KMS-11 (cell line): ENCODE results near the gene HSDL1.

Source experiments
- H2AFZ ChIP-seq: fragments of 200-600 bp; sonication (generic); 2 replicates; pipeline ENCODE4 v1.6.1; 2016; ENCODE audit warnings: antibody characterized with exemption, mixed run types, low read depth
- H3K27ac ChIP-seq: fragments of 200-600 bp; sonication (generic); 2 replicates; pipeline ENCODE4 v1.6.1; 2016; ENCODE audit warnings: mild to moderate bottlenecking, mixed run types
- H3K27me3 ChIP-seq: fragments of 200-600 bp; sonication (generic); 2 replicates; pipeline ENCODE4 v1.6.1; 2017; ENCODE audit warnings: mild to moderate bottlenecking, low read depth, mixed run types, moderate library complexity; ENCODE audit not compliant: insufficient read depth
- H3K36me3 ChIP-seq: fragments of 200-600 bp; sonication (generic); 2 replicates; pipeline ENCODE4 v1.6.1; 2017; ENCODE audit warnings: mild to moderate bottlenecking, mixed run types; ENCODE audit not compliant: insufficient read depth
- H3K4me1 ChIP-seq: fragments of 200-600 bp; sonication (generic); 2 replicates; pipeline ENCODE4 v1.6.1; 2016; ENCODE audit warnings: mild to moderate bottlenecking, low read depth, mixed run types; ENCODE audit not compliant: poor library complexity, severe bottlenecking
- H3K4me2 ChIP-seq: fragments of 200-600 bp; sonication (generic); 2 replicates; pipeline ENCODE4 v1.7.0; 2016; ENCODE audit warnings: mild to moderate bottlenecking, mixed run types
- H3K4me3 ChIP-seq: fragments of 200-600 bp; sonication (generic); IDR thresholded peaks from 2 replicates; pipeline ENCODE4 v1.6.1; 2017; ENCODE audit warnings: low read depth, low read length, mixed read lengths; ENCODE audit not compliant: insufficient read depth
- H3K79me2 ChIP-seq: fragments of 200-600 bp; sonication (generic); 2 replicates; pipeline ENCODE4 v1.6.1; 2016; ENCODE audit warnings: low read depth, mixed run types; ENCODE audit not compliant: insufficient read depth
- H3K9ac ChIP-seq: fragments of 200-600 bp; sonication (generic); 2 replicates; pipeline ENCODE4 v1.6.1; 2016; ENCODE audit warnings: mild to moderate bottlenecking, mixed run types
- H4K20me1 ChIP-seq: fragments of 200-600 bp; sonication (generic); 2 replicates; pipeline ENCODE4 v1.6.1; 2016; ENCODE audit warnings: mild to moderate bottlenecking, mixed run types; ENCODE audit not compliant: insufficient read depth
- TF ChIP-seq, protein P1 (sequence below): fragments of 200-600 bp; sonication (generic); conservative IDR thresholded peaks from 2 replicates; pipeline ENCODE4 v1.6.1; 2017; ENCODE audit warnings: low read depth, mild to moderate bottlenecking, antibody characterized with exemption, low read length, moderate library complexity, mixed read lengths

Gene HSDL1

DNA sequence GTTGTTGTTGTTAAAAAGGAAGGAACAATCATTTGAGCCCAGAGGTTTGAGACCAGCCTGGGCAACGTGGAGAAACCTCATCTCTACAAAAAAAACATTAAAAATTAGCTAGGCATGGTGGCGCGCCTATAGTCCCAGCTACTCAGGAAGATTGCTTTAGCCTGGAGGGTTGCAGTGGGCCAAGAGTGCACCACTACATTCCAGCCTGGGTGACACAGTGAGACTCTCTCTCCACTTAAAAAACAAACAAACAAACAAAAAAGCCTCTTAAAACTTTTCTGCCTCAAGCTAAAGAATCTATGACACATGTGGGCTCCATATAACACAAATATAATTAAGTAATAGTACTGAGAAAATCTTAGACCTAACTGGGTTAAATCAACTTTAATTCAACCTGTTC lies 40.7 kb downstream of the HSDL1 start:
- H2AFZ ChIP-seq = no peak overlapping the region
- no peak overlapping the region for H3K4me2 ChIP-seq
- peaks cover 51% of the 10 kb centered on the region for H3K4me1 ChIP-seq
- H3K9ac ChIP-seq = no peak overlapping the region
- H3K27ac ChIP-seq = no peak overlapping the region
- no peaks in the 10 kb centered on the region for H3K36me3 ChIP-seq
- no peak overlapping the region for H3K4me3 ChIP-seq
- TF ChIP-seq, protein P1, sequence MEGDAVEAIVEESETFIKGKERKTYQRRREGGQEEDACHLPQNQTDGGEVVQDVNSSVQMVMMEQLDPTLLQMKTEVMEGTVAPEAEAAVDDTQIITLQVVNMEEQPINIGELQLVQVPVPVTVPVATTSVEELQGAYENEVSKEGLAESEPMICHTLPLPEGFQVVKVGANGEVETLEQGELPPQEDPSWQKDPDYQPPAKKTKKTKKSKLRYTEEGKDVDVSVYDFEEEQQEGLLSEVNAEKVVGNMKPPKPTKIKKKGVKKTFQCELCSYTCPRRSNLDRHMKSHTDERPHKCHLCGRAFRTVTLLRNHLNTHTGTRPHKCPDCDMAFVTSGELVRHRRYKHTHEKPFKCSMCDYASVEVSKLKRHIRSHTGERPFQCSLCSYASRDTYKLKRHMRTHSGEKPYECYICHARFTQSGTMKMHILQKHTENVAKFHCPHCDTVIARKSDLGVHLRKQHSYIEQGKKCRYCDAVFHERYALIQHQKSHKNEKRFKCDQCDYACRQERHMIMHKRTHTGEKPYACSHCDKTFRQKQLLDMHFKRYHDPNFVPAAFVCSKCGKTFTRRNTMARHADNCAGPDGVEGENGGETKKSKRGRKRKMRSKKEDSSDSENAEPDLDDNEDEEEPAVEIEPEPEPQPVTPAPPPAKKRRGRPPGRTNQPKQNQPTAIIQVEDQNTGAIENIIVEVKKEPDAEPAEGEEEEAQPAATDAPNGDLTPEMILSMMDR = no peak
- H4K20me1 ChIP-seq = peaks cover 4% of the 10 kb centered on the region; the same call in 1 of the 2 replicates
- no peaks in the 10 kb centered on the region for H3K27me3 ChIP-seq
- peaks cover 79% of the 10 kb centered on the region for H3K79me2 ChIP-seq

DNA sequence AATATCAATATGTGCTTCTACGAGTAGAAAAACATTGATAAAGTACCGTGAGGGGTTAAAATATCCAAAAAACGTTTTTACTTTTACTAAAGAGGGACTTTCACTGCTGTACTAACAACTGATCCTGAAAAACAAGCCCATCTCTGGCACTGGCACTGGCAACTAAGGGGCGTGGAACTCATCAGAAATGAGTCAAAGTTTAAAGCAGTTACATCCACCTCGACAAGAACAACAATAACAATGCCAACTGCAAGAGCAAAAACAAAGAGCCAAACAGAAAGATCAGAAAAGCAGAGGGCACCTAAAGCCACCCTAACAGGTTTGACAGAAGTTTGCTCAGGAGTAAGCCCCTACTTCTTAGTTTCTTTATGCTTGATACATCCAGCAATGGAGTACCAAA lies 41.3 kb downstream of the HSDL1 start:
- no peaks in the 10 kb centered on the region for H3K27me3 ChIP-seq
- no peak overlapping the region for H3K27ac ChIP-seq
- H3K4me1 ChIP-seq = peaks cover 51% of the 10 kb centered on the region
- H2AFZ ChIP-seq = no peak overlapping the region
- no peak overlapping the region for H3K4me3 ChIP-seq
- peaks cover 4% of the 10 kb centered on the region; the same call in 1 of the 2 replicates for H4K20me1 ChIP-seq
- TF ChIP-seq, protein P1 = no peak
- no peak overlapping the region for H3K9ac ChIP-seq
- no peak overlapping the region for H3K4me2 ChIP-seq
- no peaks in the 10 kb centered on the region for H3K36me3 ChIP-seq
- H3K79me2 ChIP-seq = peaks cover 75% of the 10 kb centered on the region

DNA sequence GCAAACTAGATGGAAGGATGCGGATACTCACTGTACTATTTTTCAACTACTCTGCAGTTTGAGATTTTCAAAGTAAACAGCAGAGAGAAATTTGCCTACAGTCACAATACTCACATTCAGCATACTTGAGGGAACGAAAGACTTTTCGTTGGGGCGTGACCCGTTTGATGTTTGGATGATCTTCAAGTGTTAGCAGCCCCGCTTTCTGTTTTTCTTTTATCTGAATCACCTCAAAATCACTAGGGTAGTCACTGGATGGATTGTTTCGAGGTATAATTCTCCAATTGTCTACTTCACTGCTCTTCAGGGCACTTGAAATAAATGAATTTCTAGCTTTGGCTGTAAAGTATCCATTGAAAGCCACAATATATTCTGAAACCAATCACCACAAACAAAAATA lies 46.0 kb downstream of the HSDL1 start:
- H3K9ac ChIP-seq = no peak overlapping the region
- TF ChIP-seq, protein P1 = no peak
- no peaks in the 10 kb centered on the region for H3K27me3 ChIP-seq
- H3K27ac ChIP-seq = peak overlapping the region; percentile 54; the same call in 1 of the 2 replicates
- H3K4me2 ChIP-seq = peak overlapping the region; percentile 36; the same call in 1 of the 2 replicates
- peaks cover 4% of the 10 kb centered on the region; the same call in 1 of the 2 replicates for H4K20me1 ChIP-seq
- peaks cover 56% of the 10 kb centered on the region for H3K4me1 ChIP-seq
- H2AFZ ChIP-seq = no peak overlapping the region
- peaks cover 31% of the 10 kb centered on the region; the same call in 1 of the 2 replicates for H3K79me2 ChIP-seq
- no peak overlapping the region for H3K4me3 ChIP-seq
- H3K36me3 ChIP-seq = no peaks in the 10 kb centered on the region

DNA sequence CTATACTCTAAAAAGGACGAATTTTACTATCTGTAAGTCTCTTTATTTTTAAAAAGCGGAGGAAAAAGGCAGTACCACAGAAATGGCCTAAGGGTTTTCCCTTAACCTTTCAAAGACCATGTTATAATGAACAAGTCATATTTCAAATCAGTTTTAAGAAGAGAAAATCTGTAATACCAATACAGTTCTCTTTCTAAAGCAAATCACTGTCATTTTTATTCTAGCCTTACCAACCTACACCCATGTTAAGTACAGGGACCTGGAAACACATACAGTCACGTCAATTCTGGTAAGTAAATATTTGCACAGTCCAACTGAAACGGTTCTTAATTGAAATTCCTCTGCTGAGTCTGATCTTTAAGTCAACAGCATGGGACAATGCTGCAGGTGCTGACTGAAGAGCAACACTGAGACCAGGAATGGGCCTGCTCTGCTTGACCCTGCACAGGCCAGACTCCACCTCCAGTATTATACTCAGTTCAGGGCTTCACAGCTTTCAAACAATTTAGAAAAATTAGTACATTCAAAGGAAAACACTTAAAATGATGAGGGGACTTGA lies 48.5 kb downstream of the HSDL1 start:
- no peak overlapping the region for H3K4me2 ChIP-seq
- no peaks in the 10 kb centered on the region for H3K27me3 ChIP-seq
- peaks cover 16% of the 10 kb centered on the region; the same call in 1 of the 2 replicates for H3K79me2 ChIP-seq
- TF ChIP-seq, protein P1 = no peak
- H2AFZ ChIP-seq = no peak overlapping the region
- H3K9ac ChIP-seq = no peak overlapping the region
- peaks cover 51% of the 10 kb centered on the region for H3K4me1 ChIP-seq
- H3K4me3 ChIP-seq = no peak overlapping the region
- peaks cover 6% of the 10 kb centered on the region; the same call in 1 of the 2 replicates for H3K36me3 ChIP-seq
- H3K27ac ChIP-seq = no peak overlapping the region
- no peaks in the 10 kb centered on the region for H4K20me1 ChIP-seq
